Left lung (tissue), 10 donors: ENCODE data around the gene EPHB1. TPM values are rescaled to one million over a fixed set of nuclear protein-coding genes. Genes with fewer than 3 reads are reported as not detected.

Source experiments
- ATAC-seq: fragments of 200-7000 bp; cut with Tn5 transposase; one replicate; pipeline ENCODE4 v1.9.1; 2020; ENCODE audit warnings: moderate library complexity
- DNase-seq, 4 donors: peaks; one replicate each; pipeline ENCODE4 v3.0.0-alpha.2; 2013 to 2020
- H3K27ac ChIP-seq, 2 donors: fragments of 200-600 bp; sonication (generic) in 1 of 2; one replicate each; pipeline versions ENCODE4 v1.5.0 to v1.8.0; 2020 to 2021
- H3K27me3 ChIP-seq, 2 donors: fragments of 200-600 bp; sonication (generic) in 1 of 2; one replicate each; pipeline versions ENCODE4 v1.5.0 to v1.8.0; 2020 to 2021
- H3K36me3 ChIP-seq, 2 donors: fragments of 200-600 bp; sonication (generic) in 1 of 2; one replicate each; pipeline versions ENCODE4 v1.5.0 to v1.8.0; 2020 to 2021
- H3K4me1 ChIP-seq, 2 donors: fragments of 200-600 bp; one replicate each; pipeline ENCODE4 v1.8.0; 2021
- H3K4me3 ChIP-seq, 2 donors: fragments of 200-600 bp; sonication (generic) in 1 of 2; one replicate each; pipeline versions ENCODE4 v1.5.0 to v1.8.0; 2020 to 2021; ENCODE audit warnings: mild to moderate bottlenecking in 1 of 2
- H3K9me3 ChIP-seq, 2 donors: fragments of 200-600 bp; sonication (generic) in 1 of 2; one replicate each; pipeline versions ENCODE4 v1.5.0 to v1.8.0; 2020 to 2021
- CTCF ChIP-seq, 2 donors: fragments of 200-600 bp; sonication (generic) in 1 of 2; IDR thresholded peaks; one replicate each; pipeline versions ENCODE4 v1.5.0 to v1.8.0; 2021; ENCODE audit warnings: antibody characterized with exemption in 2 of 2
- intact Hi-C, 2 donors: fragments of 100-400 bp; cut with DNase I; formaldehyde crosslinking; loops; one replicate each; pipeline versions ENCODE4 v1.11.2 to v1.14.2; 2022
- polyA plus RNA-seq, 6 donors: library from polyadenylated mRNA; unstranded; fragments of 120-200 nt; gene quantifications; one replicate each; pipeline ENCODE4 v1.2.1, GENCODE V29; 2013; ENCODE audit not compliant: insufficient read length in 6 of 6
- total RNA-seq, 2 donors: library from RNA; stranded (reverse); fragmentation: NEBNext Ultra II Directional; extraction: Animal tissue kit (Norgen Biotek cat#: 25700); gene quantifications; one replicate each; pipeline ENCODE4 v1.2.1, GENCODE V29; 2021
- donor health status: DM: no; HTN: yes; CAD: no.
- donor health status: DM: no; HTN: no; CAD: no.

Gene EPHB1
- total and polyA plus RNA-seq, 8 donors: 1.1 to 4.3 (median 2.7) TPM

GRCh38 chr3:135133905-135134683, 339.0 kb downstream of the EPHB1 start:
- no peak overlapping the region for H3K27ac ChIP-seq
- H3K4me3 ChIP-seq: no peak overlapping the region
- TF ChIP-seq CTCF (IDR thresholded peaks at IDR 0.05): no peak
- ATAC-seq: no peak
- no peak for DNase-seq
- intact Hi-C loops: no loop called here
- no peaks in the 10 kb centered on the region for H3K4me1 ChIP-seq
- no peaks in the 10 kb centered on the region for H3K27me3 ChIP-seq
- no peaks in the 10 kb centered on the region for H3K36me3 ChIP-seq
- H3K9me3 ChIP-seq: no peaks in the 10 kb centered on the region

- no peak for ATAC-seq
- H3K9me3 ChIP-seq: no peaks in the 10 kb centered on the region
- no peak overlapping the region for H3K4me3 ChIP-seq
- intact Hi-C loops: no loop called here
- no peaks in the 10 kb centered on the region for H3K27me3 ChIP-seq
- TF ChIP-seq CTCF (IDR thresholded peaks at IDR 0.05): no peak
- DNase-seq: no peak
- H3K36me3 ChIP-seq: no peaks in the 10 kb centered on the region
- H3K27ac ChIP-seq: no peak overlapping the region
- H3K4me1 ChIP-seq: no peaks in the 10 kb centered on the region
These were observed 339.6 kb downstream of the EPHB1 start for GRCh38 chr3:135134684-135135075.

- DNase-seq: no peak
- Histone ChIP-seq H3K4me1 (no peaks in the 10 kb centered on the region), H3K27ac (no peak overlapping the region), H3K36me3 (no peaks in the 10 kb centered on the region), H3K4me3 (no peak overlapping the region), H3K27me3 (no peaks in the 10 kb centered on the region), H3K9me3 (no peaks in the 10 kb centered on the region)
- ATAC-seq: no peak
- intact Hi-C loops: no loop called here
- TF ChIP-seq CTCF (IDR thresholded peaks at IDR 0.05): no peak
These were observed 340.4 kb downstream of the EPHB1 start for GRCh38 chr3:135135445-135135844.

- intact Hi-C loops: no loop called here
- no peak overlapping the region for H3K27ac ChIP-seq
- no peaks in the 10 kb centered on the region for H3K4me1 ChIP-seq
- no peaks in the 10 kb centered on the region for H3K9me3 ChIP-seq
- TF ChIP-seq CTCF (IDR thresholded peaks at IDR 0.05): no peak
- ATAC-seq: no peak
- H3K4me3 ChIP-seq: no peak overlapping the region
- no peaks in the 10 kb centered on the region for H3K36me3 ChIP-seq
- DNase-seq: no peak
- no peaks in the 10 kb centered on the region for H3K27me3 ChIP-seq
These were observed 341.5 kb downstream of the EPHB1 start for GRCh38 chr3:135136361-135137100.

GRCh38 chr3:135137296-135137695, 342.2 kb downstream of the EPHB1 start:
- Histone ChIP-seq H3K9me3 (no peaks in the 10 kb centered on the region), H3K27ac (no peak overlapping the region), H3K27me3 (no peaks in the 10 kb centered on the region), H3K4me3 (no peak overlapping the region), H3K4me1 (no peaks in the 10 kb centered on the region), H3K36me3 (no peaks in the 10 kb centered on the region)
- ATAC-seq: no peak
- no peak for DNase-seq
- intact Hi-C loops: no loop called here
- TF ChIP-seq CTCF (IDR thresholded peaks at IDR 0.05): no peak
